GM12878 (cell line): ENCODE results near the gene ZNF771. TPM values are rescaled to one million over a fixed set of nuclear protein-coding genes. Genes with fewer than 3 reads are reported as not detected.
A peak's percentile ranks its signal among the peaks of the same experiment; 100 is the strongest.

ENCODE experiments used
- CEBPB ChIP-seq, 2 experiments: fragments of 150-350 bp in 1 of 2; IDR thresholded peaks; 2 replicates each; pipeline ENCODE4 v1.6.1; 2012 to 2014; ENCODE audit warnings: low read depth in 2 of 2, low read length in 2 of 2, borderline replicate concordance in 1 of 2, inconsistent platforms in 1 of 2
- CREB1 ChIP-seq: IDR thresholded peaks from 2 replicates; pipeline ENCODE4 v1.6.1; 2012; ENCODE audit warnings: low read depth, mild to moderate bottlenecking, inconsistent platforms
- E2F4 ChIP-seq: IDR thresholded peaks from 2 replicates; pipeline ENCODE4 v1.6.1; 2012; ENCODE audit warnings: low read depth, low read length, improper control_type of control experiment
- FOS ChIP-seq: IDR thresholded peaks from 3 replicates; pipeline ENCODE4 v1.6.1; 2011; ENCODE audit warnings: borderline replicate concordance; ENCODE audit not compliant: insufficient read length; ENCODE audit errors: extremely low read depth
- HCFC1 ChIP-seq: fragments of 150-350 bp; IDR thresholded peaks from 2 replicates; pipeline ENCODE4 v1.6.1; 2014; ENCODE audit warnings: low read length
- HDAC6 ChIP-seq: fragments of 200-600 bp; sonication (generic); IDR thresholded peaks from one replicate; pipeline ENCODE4 v1.8.0; 2017; ENCODE audit warnings: antibody characterized with exemption; ENCODE audit not compliant: unreplicated experiment
- MTA2 ChIP-seq: fragments of 450-650 bp; IDR thresholded peaks from 2 replicates; pipeline ENCODE4 v1.6.1; 2016; ENCODE audit warnings: low read depth, mild to moderate bottlenecking, moderate library complexity
- MTA3 ChIP-seq: IDR thresholded peaks from 2 replicates; pipeline ENCODE4 v1.6.1; 2012; ENCODE audit warnings: low read length, inconsistent platforms, borderline replicate concordance
- PAX8 ChIP-seq: fragments of 450-650 bp; IDR thresholded peaks from 2 replicates; pipeline ENCODE4 v1.6.1; 2017; ENCODE audit warnings: mild to moderate bottlenecking, moderate library complexity
- PML ChIP-seq: IDR thresholded peaks from 2 replicates; pipeline ENCODE4 v1.6.1; 2012; ENCODE audit warnings: low read length, inconsistent platforms
- RB1 ChIP-seq: fragments of 450-650 bp; formaldehyde crosslinking; IDR thresholded peaks from 2 replicates; pipeline ENCODE4 v1.6.1; 2017; ENCODE audit warnings: mild to moderate bottlenecking, borderline replicate concordance
- RCOR1 ChIP-seq: conservative IDR thresholded peaks from 2 replicates; pipeline ENCODE4 v1.6.1; 2012; ENCODE audit warnings: low read depth, low read length, improper control_type of control experiment
- SMC3 ChIP-seq: IDR thresholded peaks from 2 replicates; pipeline ENCODE4 v1.6.1; 2011; ENCODE audit warnings: low read length, improper control_type of control experiment, borderline replicate concordance
- USF2 ChIP-seq: IDR thresholded peaks from 2 replicates; pipeline ENCODE4 v1.6.1; 2011; ENCODE audit warnings: low read depth, low read length, improper control_type of control experiment, borderline replicate concordance
- ZBED1 ChIP-seq: IDR thresholded peaks from 2 replicates; pipeline ENCODE4 v1.6.1; 2016; ENCODE audit warnings: borderline replicate concordance
- ZNF217 ChIP-seq: fragments of 450-650 bp; IDR thresholded peaks from 2 replicates; pipeline ENCODE4 v1.6.1; 2017; ENCODE audit warnings: antibody characterized with exemption, mild to moderate bottlenecking
- ZNF622 ChIP-seq: fragments of 450-650 bp; IDR thresholded peaks from 2 replicates; pipeline ENCODE4 v1.6.1; 2017; ENCODE audit warnings: mild to moderate bottlenecking, inconsistent platforms
- ZNF687 ChIP-seq: fragments of 450-650 bp; IDR thresholded peaks from 2 replicates; pipeline ENCODE4 v1.6.1; 2017; ENCODE audit warnings: mild to moderate bottlenecking, moderate library complexity
- ZSCAN29 ChIP-seq: fragments of 450-650 bp; IDR thresholded peaks from 2 replicates; pipeline ENCODE4 v1.6.1; 2017; ENCODE audit warnings: mild to moderate bottlenecking, moderate library complexity
- polyA plus RNA-seq, 11 experiments: library from polyadenylated mRNA; depleted of rRNA in 4 of 11; unstranded in 6 of 11; stranded (reverse) in 5 of 11; fragments of >200 nt; fragmentation: Nextera tagmentation in 4 of 11; fragmentation: Illumina TruSeq in 1 of 11; extraction: Ambion mirVana in 4 of 11; extraction: Trizol in 1 of 11; gene quantifications; 1 replicate in 1 of 11; 2 replicates in 10 of 11; pipeline versions ENCODE4 v1.2.1 to v1.2.3, GENCODE V29; 2011 to 2016; ENCODE audit warnings: inconsistent platforms in 2 of 11, missing spikeins in 2 of 11, low read depth in 1 of 11
- total RNA-seq, 4 experiments: library from RNA; depleted of rRNA in 3 of 4; stranded (reverse); fragments of >200 nt in 3 of 4; fragmentation: Illumina TruSeq in 1 of 4; extraction: Trizol in 1 of 4; gene quantifications; 2 replicates each; pipeline versions ENCODE4 v1.2.1 to v1.2.3, GENCODE V29; 2013 to 2021
- TF ChIP-seq, protein P1 (sequence below): fragments of 450-650 bp; IDR thresholded peaks from 2 replicates; pipeline ENCODE4 v1.6.1; 2016; ENCODE audit warnings: mild to moderate bottlenecking, moderate library complexity, borderline replicate concordance

ZNF771 gene
- total and polyA plus RNA-seq, 10 of the 15 experiments (the other 5 are each of a cell fraction or from before 2014, with no cell fraction given), result 0.98 to 7.6 (median 3.7) TPM

DNA sequence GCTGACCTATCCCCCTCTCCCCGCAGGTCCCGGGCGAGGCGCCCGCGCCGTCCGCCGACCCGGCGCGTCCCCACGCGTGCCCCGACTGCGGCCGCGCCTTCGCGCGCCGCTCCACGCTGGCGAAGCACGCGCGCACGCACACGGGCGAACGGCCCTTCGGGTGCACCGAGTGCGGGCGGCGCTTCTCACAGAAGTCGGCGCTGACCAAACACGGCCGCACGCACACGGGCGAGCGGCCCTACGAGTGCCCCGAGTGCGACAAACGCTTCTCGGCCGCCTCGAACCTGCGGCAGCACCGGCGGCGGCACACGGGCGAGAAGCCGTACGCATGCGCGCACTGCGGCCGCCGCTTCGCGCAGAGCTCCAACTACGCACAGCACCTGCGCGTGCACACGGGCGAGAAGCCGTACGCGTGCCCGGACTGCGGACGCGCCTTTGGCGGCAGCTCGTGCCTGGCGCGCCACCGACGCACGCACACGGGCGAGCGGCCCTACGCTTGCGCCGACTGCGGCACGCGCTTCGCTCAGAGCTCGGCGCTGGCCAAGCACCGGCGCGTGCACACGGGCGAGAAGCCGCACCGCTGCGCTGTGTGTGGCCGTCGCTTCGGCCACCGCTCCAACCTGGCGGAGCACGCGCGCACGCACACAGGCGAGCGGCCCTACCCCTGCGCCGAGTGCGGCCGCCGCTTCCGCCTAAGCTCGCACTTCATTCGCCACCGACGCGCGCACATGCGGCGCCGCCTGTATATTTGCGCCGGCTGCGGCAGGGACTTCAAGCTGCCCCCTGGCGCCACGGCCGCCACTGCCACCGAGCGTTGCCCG, 10.3 kb downstream of the ZNF771 start (continued):
- TF ChIP-seq ZNF687 (peak; percentile 99), MTA3 (no peak), ZNF217 (peak; percentile 91; the same call in 1 of the 2 replicates), CREB1 (0 out of 2 replicates have a peak, but pooled peaks have one; percentile 44), USF2 (no peak; the same call in 1 of the 2 replicates), MTA2 (no peak), PAX8 (no peak), ZBED1 (peak; percentile 34; the same call in 1 of the 2 replicates), ZNF622 (no peak), SMC3 (0 out of 2 replicates have a peak, but pooled peaks have one; percentile 4), FOS (no peak), RCOR1 (0 out of 2 replicates have a peak, but pooled peaks have one; percentile 36), HCFC1 (no peak; the same call in 1 of the 2 replicates), E2F4 (no peak), RB1 (0 out of 2 replicates have a peak, but pooled peaks have one; percentile 68), HDAC6 (peak; percentile 65), ZSCAN29 (peak; percentile 38; the same call in 1 of the 2 replicates), CEBPB (IDR thresholded peaks at IDR 0.05; ENCODE audit: borderline replicate concordance in 1 of 2, low read depth in 2 of 2, low read length in 2 of 2) (no peak), PML (no peak; the same call in 1 of the 2 replicates)
- TF ChIP-seq, protein P1, sequence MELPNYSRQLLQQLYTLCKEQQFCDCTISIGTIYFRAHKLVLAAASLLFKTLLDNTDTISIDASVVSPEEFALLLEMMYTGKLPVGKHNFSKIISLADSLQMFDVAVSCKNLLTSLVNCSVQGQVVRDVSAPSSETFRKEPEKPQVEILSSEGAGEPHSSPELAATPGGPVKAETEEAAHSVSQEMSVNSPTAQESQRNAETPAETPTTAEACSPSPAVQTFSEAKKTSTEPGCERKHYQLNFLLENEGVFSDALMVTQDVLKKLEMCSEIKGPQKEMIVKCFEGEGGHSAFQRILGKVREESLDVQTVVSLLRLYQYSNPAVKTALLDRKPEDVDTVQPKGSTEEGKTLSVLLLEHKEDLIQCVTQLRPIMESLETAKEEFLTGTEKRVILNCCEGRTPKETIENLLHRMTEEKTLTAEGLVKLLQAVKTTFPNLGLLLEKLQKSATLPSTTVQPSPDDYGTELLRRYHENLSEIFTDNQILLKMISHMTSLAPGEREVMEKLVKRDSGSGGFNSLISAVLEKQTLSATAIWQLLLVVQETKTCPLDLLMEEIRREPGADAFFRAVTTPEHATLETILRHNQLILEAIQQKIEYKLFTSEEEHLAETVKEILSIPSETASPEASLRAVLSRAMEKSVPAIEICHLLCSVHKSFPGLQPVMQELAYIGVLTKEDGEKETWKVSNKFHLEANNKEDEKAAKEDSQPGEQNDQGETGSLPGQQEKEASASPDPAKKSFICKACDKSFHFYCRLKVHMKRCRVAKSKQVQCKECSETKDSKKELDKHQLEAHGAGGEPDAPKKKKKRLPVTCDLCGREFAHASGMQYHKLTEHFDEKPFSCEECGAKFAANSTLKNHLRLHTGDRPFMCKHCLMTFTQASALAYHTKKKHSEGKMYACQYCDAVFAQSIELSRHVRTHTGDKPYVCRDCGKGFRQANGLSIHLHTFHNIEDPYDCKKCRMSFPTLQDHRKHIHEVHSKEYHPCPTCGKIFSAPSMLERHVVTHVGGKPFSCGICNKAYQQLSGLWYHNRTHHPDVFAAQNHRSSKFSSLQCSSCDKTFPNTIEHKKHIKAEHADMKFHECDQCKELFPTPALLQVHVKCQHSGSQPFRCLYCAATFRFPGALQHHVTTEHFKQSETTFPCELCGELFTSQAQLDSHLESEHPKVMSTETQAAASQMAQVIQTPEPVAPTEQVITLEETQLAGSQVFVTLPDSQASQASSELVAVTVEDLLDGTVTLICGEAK, result no peak
